SU-DHL-6 (cell line): ENCODE measurements around the gene CCR5AS.

Source experiments
- H2AFZ ChIP-seq: fragments of 200-600 bp; sonication (generic); 2 replicates; pipeline ENCODE4 v1.6.1; 2014; ENCODE audit warnings: low read depth, mild to moderate bottlenecking, moderate library complexity, mixed read lengths, antibody characterized with exemption, low read length; ENCODE audit not compliant: severe bottlenecking
- H3F3A ChIP-seq: fragments of 200-600 bp; shearing (Covaris generic); 2 replicates; pipeline ENCODE4 v1.6.0; 2016; ENCODE audit warnings: antibody characterized with exemption, mild to moderate bottlenecking; ENCODE audit not compliant: insufficient read depth
- H3K27ac ChIP-seq: fragments of 200-600 bp; sonication (generic); 2 replicates; pipeline ENCODE4 v1.5.1; 2016; ENCODE audit warnings: low read depth, mild to moderate bottlenecking, low read length, moderate library complexity, mixed read lengths
- H3K27me3 ChIP-seq: fragments of 200-600 bp; sonication (generic), shearing (Covaris generic); 2 replicates; pipeline ENCODE4 v1.6.0; 2014; ENCODE audit warnings: mild to moderate bottlenecking, low read length
- H3K36me3 ChIP-seq: fragments of 200-600 bp; sonication (generic); 2 replicates; pipeline ENCODE4 v1.6.1; 2014; ENCODE audit warnings: mild to moderate bottlenecking, low read length, mixed read lengths
- H3K4me2 ChIP-seq: fragments of 300-600, 200-600 bp; shearing (Covaris generic), sonication (generic); 2 replicates; pipeline ENCODE4 v1.6.0; 2014; ENCODE audit warnings: low read length, low read depth, mild to moderate bottlenecking; ENCODE audit not compliant: poor library complexity, severe bottlenecking
- H3K4me3 ChIP-seq: fragments of 200-600 bp; sonication (generic); 2 replicates; pipeline ENCODE4 v1.5.1; 2014; ENCODE audit warnings: antibody characterized with exemption, low read length, mild to moderate bottlenecking, mixed read lengths; ENCODE audit not compliant: insufficient read depth, poor library complexity, severe bottlenecking
- H3K79me2 ChIP-seq: fragments of 200-600 bp; sonication (generic); 2 replicates; pipeline ENCODE4 v1.6.1; 2014; ENCODE audit warnings: mild to moderate bottlenecking, low read length, moderate library complexity; ENCODE audit not compliant: insufficient read depth
- H3K9ac ChIP-seq: fragments of 200-600 bp; sonication (generic); 2 replicates; pipeline ENCODE4 v1.7.0; 2014; ENCODE audit warnings: mild to moderate bottlenecking, low read length
- H3K9me2 ChIP-seq: fragments of 200-600 bp; sonication (generic); replicated peaks from 2 replicates; pipeline ENCODE4 v1.6.1; 2014; ENCODE audit warnings: low read length; ENCODE audit not compliant: insufficient read depth
- H3K9me3 ChIP-seq: fragments of 200-600 bp; sonication (generic); 2 replicates; pipeline ENCODE4 v1.6.1; 2014; ENCODE audit warnings: low read length, mixed read lengths; ENCODE audit not compliant: insufficient read depth
- H4K20me1 ChIP-seq: fragments of 200-600 bp; sonication (generic); 2 replicates; pipeline ENCODE4 v1.6.1; 2014; ENCODE audit warnings: low read depth, mild to moderate bottlenecking, antibody characterized with exemption, low read length, moderate library complexity, mixed read lengths
- EZH2phosphoT487 ChIP-seq: fragments of 200-600 bp; sonication (generic), shearing (Covaris generic); conservative IDR thresholded peaks from 2 replicates; pipeline ENCODE4 v1.6.1; 2018; ENCODE audit warnings: mild to moderate bottlenecking, antibody characterized with exemption, low read length, moderate library complexity, mixed read lengths
- TF ChIP-seq, protein P1 (sequence below): fragments of 200-600 bp; sonication (generic); IDR thresholded peaks from one replicate; pipeline ENCODE4 v1.5.1; 2017; ENCODE audit warnings: antibody characterized with exemption, mild to moderate bottlenecking, low read length, moderate library complexity; ENCODE audit not compliant: insufficient read depth, poor library complexity, severe bottlenecking

CCR5AS gene

DNA sequence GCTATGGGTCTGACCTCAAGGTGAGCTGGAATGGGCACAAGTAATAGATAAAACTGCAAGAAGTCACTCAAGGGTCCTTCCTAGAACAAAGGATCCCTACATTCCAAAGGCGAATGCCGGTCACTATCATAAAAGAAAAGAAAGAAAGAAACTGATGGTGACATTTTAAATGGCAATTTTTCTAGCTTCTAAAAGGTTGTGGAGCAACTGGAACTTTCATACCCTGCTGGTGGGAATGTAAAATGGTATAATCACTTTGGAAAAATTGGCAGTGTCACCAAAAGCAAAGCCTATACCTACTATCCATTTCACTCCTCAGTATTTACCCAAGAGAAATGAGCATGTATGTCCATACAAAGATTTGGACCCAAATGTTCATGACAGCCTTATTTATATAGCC lies 4.4 kb upstream of the CCR5AS start:
- Histone ChIP-seq H3K27me3 (no peaks in the 10 kb centered on the region), H3F3A (no peaks in the 10 kb centered on the region), H3K9me3 (no peaks in the 10 kb centered on the region), H2AFZ (no peak overlapping the region), H3K4me2 (no peak overlapping the region), H3K36me3 (no peaks in the 10 kb centered on the region), H3K9me2 (no peaks in the 10 kb centered on the region), H3K4me3 (no peak overlapping the region), H3K27ac (no peak overlapping the region), H3K9ac (no peak overlapping the region), H3K79me2 (no peaks in the 10 kb centered on the region), H4K20me1 (no peaks in the 10 kb centered on the region)
- TF ChIP-seq, protein P1, sequence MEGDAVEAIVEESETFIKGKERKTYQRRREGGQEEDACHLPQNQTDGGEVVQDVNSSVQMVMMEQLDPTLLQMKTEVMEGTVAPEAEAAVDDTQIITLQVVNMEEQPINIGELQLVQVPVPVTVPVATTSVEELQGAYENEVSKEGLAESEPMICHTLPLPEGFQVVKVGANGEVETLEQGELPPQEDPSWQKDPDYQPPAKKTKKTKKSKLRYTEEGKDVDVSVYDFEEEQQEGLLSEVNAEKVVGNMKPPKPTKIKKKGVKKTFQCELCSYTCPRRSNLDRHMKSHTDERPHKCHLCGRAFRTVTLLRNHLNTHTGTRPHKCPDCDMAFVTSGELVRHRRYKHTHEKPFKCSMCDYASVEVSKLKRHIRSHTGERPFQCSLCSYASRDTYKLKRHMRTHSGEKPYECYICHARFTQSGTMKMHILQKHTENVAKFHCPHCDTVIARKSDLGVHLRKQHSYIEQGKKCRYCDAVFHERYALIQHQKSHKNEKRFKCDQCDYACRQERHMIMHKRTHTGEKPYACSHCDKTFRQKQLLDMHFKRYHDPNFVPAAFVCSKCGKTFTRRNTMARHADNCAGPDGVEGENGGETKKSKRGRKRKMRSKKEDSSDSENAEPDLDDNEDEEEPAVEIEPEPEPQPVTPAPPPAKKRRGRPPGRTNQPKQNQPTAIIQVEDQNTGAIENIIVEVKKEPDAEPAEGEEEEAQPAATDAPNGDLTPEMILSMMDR, result no peak
- no peak for TF ChIP-seq EZH2phosphoT487

DNA sequence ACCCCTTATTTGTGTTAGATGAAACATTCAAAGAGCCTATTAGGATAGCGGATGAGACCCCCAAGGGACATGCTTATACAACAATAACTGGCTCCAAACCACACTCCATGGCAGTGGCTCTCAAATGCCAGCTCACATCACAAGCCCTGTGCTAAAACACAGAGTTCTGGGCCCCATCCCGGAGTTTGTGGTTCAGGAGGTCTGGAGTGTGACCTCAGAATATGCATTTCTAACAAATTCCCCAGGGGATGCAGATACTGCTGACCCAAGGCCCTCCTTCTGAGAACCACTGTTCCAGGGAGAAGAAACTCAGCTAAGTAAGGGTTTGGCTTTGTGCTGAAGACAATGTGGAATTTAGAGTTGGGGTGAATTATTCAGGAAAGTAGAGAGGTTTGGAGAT lies 3.8 kb upstream of the CCR5AS start:
- H3K27me3 ChIP-seq, result no peaks in the 10 kb centered on the region
- no peaks in the 10 kb centered on the region for H3K79me2 ChIP-seq
- H3K9me2 ChIP-seq, result no peaks in the 10 kb centered on the region
- no peak overlapping the region for H3K4me3 ChIP-seq
- H3K36me3 ChIP-seq, result no peaks in the 10 kb centered on the region
- no peak overlapping the region for H3K9ac ChIP-seq
- no peak overlapping the region for H3K4me2 ChIP-seq
- H2AFZ ChIP-seq, result no peak overlapping the region
- H4K20me1 ChIP-seq, result no peaks in the 10 kb centered on the region
- H3K27ac ChIP-seq, result no peak overlapping the region
- H3F3A ChIP-seq, result no peaks in the 10 kb centered on the region
- no peak for TF ChIP-seq EZH2phosphoT487
- TF ChIP-seq, protein P1, result no peak
- no peaks in the 10 kb centered on the region for H3K9me3 ChIP-seq

DNA sequence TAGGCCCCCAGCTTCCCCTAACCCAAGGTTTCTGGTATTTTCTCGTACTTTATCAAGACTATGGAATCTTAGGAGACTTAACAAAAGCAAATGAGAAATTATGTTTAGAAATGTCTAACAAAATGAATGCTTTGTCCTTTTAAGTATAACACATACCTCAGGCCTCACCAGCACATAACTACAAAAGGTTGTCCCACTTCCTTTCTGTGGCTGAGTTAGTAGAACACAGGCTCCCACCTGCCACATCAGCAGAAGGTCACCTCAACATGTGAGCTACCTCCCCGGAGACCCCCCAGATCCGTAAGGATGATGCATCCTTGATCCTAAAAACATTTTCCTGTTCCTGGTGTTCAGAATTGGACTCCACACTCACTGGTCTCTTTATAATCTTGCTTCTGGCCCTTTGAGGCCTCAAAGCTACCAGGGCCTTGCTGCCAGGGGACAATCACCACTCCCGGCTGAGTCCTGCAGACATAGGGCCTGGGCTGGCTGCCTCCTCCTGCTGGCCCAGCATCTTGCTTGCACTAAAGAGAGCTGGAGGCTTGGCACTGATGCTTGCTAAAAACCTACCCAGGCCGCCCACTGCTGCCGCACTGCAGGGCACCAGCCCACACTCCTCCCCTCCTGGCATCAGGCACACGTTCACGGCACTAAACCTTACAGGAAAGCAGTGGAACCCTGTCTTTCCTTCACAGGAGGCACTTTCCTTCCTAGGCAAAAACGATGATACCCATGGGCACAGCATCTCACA lies 3.0 kb upstream of the CCR5AS start:
- Histone ChIP-seq H3K27ac (no peak overlapping the region), H3K27me3 (no peaks in the 10 kb centered on the region), H3K79me2 (no peaks in the 10 kb centered on the region), H3K9me2 (no peaks in the 10 kb centered on the region), H3K4me2 (no peak overlapping the region), H4K20me1 (no peaks in the 10 kb centered on the region), H3K36me3 (no peaks in the 10 kb centered on the region), H2AFZ (no peak overlapping the region), H3K4me3 (no peak overlapping the region), H3K9ac (no peak overlapping the region), H3K9me3 (no peaks in the 10 kb centered on the region), H3F3A (no peaks in the 10 kb centered on the region)
- TF ChIP-seq EZH2phosphoT487, result no peak
- TF ChIP-seq, protein P1, result no peak
